Lower leg skin (tissue), 4 donors: Measurements from ENCODE around the gene DGKD. TPM values are rescaled to one million over a fixed set of nuclear protein-coding genes. Genes with fewer than 3 reads are reported as not detected.

Experiments
- DNase-seq, 2 donors: peaks; one replicate each; pipeline ENCODE4 v3.0.0-alpha.2; 2019; ENCODE audit warnings: low spot score in 2 of 2
- H3K4me3 ChIP-seq: fragments of 200-600 bp; sonication (generic); 2 replicates; pipeline ENCODE4 v1.5.1; 2017; ENCODE audit warnings: mild to moderate bottlenecking, low read depth; ENCODE audit not compliant: poor library complexity, severe bottlenecking
- CTCF ChIP-seq, 3 donors: fragments of 450-650 bp; IDR thresholded peaks; one replicate each; pipeline ENCODE4 v1.5.1; 2016; ENCODE audit warnings: antibody characterized with exemption in 3 of 3, mild to moderate bottlenecking in 3 of 3, moderate library complexity in 2 of 3
- POLR2A ChIP-seq, 2 donors: fragments of 450-650 bp; IDR thresholded peaks; one replicate each; pipeline ENCODE4 v1.6.1; 2016 to 2017; ENCODE audit warnings: antibody characterized with exemption in 2 of 2, mild to moderate bottlenecking in 1 of 2, moderate library complexity in 1 of 2
- WGBS, 2 donors: methylation state at CpG; one replicate each; pipeline ENCODE4 v1.1.5; 2018; 5-methylcytosine and 5-hydroxymethylcytosine counted together
- intact Hi-C: fragments of 100-400 bp; cut with DNase I; formaldehyde crosslinking; loops from one replicate; pipeline ENCODE4 v1.15.0; 2023; ENCODE audit warnings: low total_unique reads
- total RNA-seq, 4 donors: library from RNA; depleted of rRNA; stranded (reverse); fragments of >200 nt; gene quantifications; one replicate each; pipeline ENCODE4 v1.1.0, GENCODE V29; 2016

DGKD gene
- total RNA-seq, 4 donors from 2014 or later, result 5.8 to 15.2 (median 7.8) TPM

- no peak for DNase-seq
- no peak for TF ChIP-seq POLR2A (IDR thresholded peaks at IDR 0.05)
- TF ChIP-seq CTCF (IDR thresholded peaks at IDR 0.05), result no peak
- intact Hi-C loops, result no loop called here
- WGBS, 2 donors, result 64 to 65% methylated on average over 7 of the region's 7 CpGs
- no peak overlapping the region for H3K4me3 ChIP-seq
Observed at GRCh38 chr2:233317196-233317943, 36.9 kb upstream of the DGKD start.

- WGBS, 2 donors, result 75 to 76% methylated on average over 5 of the region's 5 CpGs
- no peak for DNase-seq
- intact Hi-C loops, result no loop called here
- TF ChIP-seq CTCF (IDR thresholded peaks at IDR 0.05), result no peak
- no peak for TF ChIP-seq POLR2A (IDR thresholded peaks at IDR 0.05)
- no peak overlapping the region for H3K4me3 ChIP-seq
Observed at GRCh38 chr2:233319256-233319655, 35.0 kb upstream of the DGKD start.

- intact Hi-C loops, result no loop called here
Observed at GRCh38 chr2:233320470-233320869, 33.8 kb upstream of the DGKD start.

GRCh38 chr2:233321166-233321565 is 33.1 kb upstream of the DGKD start:
- intact Hi-C loops, result no loop called here
- DNase-seq, result no peak
- 57 to 64% methylated on average over 6 of the region's 6 CpGs for WGBS, 2 donors
- no peak overlapping the region for H3K4me3 ChIP-seq
- TF ChIP-seq CTCF (IDR thresholded peaks at IDR 0.05) (no peak), POLR2A (IDR thresholded peaks at IDR 0.05) (no peak)

More at GRCh38 chr2:233320470-233320869, 33.8 kb upstream of the DGKD start:
- 89 to 96% methylated on average over 17 of the region's 17 CpGs for WGBS, 2 donors
- TF ChIP-seq CTCF (IDR thresholded peaks at IDR 0.05) (no peak), POLR2A (IDR thresholded peaks at IDR 0.05) (no peak)
- no peak overlapping the region for H3K4me3 ChIP-seq
- DNase-seq, result no peak

- no peak overlapping the region for H3K4me3 ChIP-seq
- intact Hi-C loops, result no loop called here
- DNase-seq, result no peak
- WGBS, 2 donors, result 90 to 95% methylated on average over 8 of the region's 8 CpGs
- no peak for TF ChIP-seq CTCF (IDR thresholded peaks at IDR 0.05)
- TF ChIP-seq POLR2A (IDR thresholded peaks at IDR 0.05), result no peak
Observed at GRCh38 chr2:233323851-233324250, 30.4 kb upstream of the DGKD start.

- no peak for TF ChIP-seq POLR2A (IDR thresholded peaks at IDR 0.05)
- intact Hi-C loops, result no loop called here
- DNase-seq, result no peak
- WGBS, 2 donors, result 80 to 83% methylated on average over 4 of the region's 4 CpGs
- H3K4me3 ChIP-seq, result no peak overlapping the region
Observed at GRCh38 chr2:233325256-233325655, 29.0 kb upstream of the DGKD start.
